NCI-H345 treated with DMSO at 0.1 percent for 48 hours (cell line): Measurements from ENCODE around the gene PDE4B.
"Not testable (repeated sequence)": the region's sequence is repeated elsewhere in the genome, so short reads cannot be mapped to it uniquely, and the experiment has no call there.

Source experiments
- DNase-seq: peaks from one replicate; lab custom pipeline; 2025; ENCODE audit not compliant: unreplicated experiment; lab: John Stamatoyannopoulos, UW

Gene PDE4B

GRCh38 chr1:66300280-66300971 lies 507.7 kb downstream of the PDE4B start:
- no peak for DNase-seq

DNA sequence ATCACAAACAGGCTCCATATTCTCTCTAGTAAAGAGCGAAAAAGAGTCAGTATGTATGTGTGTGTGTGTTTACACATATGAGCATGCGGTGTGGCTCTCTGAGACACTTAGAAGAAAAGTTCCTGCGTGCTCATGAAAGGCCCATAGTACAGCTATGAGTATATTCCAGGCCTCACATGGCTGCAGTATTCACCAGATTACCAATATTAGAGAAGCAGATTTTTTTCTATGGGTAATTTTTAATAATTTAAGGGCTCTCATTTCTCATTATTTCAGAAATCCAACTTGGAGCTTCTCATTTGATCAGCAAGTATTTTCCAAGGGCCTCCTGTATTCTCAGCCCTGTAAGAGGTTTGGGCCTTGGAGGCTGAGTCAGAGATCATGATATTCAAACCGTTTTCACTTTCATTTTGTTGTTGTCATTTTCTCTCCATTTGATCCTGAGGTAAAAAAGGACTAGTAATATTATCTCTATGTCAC lies 508.3 kb downstream of the PDE4B start:
- DNase-seq, result no peak

GRCh38 chr1:66302184-66302742 lies 509.6 kb downstream of the PDE4B start:
- no peak for DNase-seq

GRCh38 chr1:66302815-66303214 lies 510.1 kb downstream of the PDE4B start:
- no peak for DNase-seq

DNA sequence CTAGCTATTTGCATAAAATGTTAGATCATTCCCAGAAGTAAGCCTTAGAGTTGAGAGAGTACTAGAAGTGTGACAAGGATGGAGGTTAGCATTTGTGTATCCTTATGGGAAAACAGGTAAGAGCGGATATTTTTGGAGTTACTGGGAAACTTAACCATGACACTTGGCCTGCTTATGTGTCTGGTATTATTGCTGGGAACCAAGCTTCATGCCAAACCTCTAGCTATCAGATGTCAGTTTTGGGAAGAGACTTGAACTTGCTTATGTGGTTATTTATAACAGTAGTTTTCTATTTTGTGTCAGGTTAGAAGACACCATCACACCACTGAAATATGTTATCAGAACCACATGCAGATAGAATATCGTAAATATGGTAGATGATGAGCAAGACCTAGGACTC lies 511.0 kb downstream of the PDE4B start:
- no peak for DNase-seq

- no peak for DNase-seq
Measured at GRCh38 chr1:66304128-66304527, 511.4 kb downstream of the PDE4B start.

DNA sequence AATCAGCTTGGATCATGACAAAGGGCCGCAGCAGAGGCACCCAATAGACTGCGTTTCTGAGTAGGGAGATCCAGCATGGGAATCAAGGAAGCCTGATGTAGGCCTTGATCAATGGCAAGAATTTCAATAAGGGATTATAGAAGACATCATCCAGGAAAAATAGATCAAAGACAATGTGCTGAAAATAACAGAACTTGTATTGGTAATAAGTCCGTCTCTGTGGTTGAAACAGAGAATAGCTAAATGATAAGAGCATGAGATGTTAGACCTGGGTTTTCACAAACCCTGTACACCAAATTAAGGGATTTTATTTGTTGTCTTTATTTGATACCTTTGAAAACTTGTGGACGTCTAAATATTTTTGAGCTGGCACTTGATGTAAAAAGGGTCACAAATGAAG lies 513.2 kb downstream of the PDE4B start:
- DNase-seq, result no peak

DNA sequence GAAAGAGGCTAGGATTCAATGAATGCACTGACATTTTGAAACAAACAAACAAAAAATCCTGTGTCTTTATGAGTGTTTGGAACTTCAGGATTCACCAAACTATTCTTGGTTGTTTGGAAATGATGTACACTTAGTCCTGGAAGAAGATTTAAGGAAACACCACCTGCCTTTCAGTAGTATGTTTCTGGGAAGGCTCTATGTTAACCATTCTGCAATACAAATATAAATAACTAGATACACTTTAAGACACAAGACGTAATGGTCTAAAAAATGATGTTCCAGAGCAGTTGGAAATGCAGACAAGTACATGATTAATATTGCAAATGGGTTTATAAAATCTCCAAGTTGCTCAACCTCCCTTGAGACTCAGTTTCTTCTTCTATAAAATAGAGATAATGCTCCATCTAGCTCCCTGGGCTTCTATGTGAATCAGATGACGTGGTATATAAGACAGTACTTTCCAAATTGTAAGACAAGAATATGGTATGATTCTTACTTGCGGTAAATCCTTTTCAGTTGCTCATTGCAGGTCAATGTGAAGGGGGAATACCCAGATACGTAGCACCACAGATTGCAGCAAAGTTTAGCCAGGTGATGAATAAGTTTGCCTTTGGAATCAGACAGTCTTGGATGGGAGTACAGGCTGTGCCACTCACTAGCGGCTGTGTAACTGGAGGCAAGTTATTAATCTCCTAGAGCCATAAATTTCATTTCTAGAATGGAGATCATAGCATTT lies 516.5 kb downstream of the PDE4B start:
- no peak for DNase-seq

GRCh38 chr1:66311092-66311491 lies 518.4 kb downstream of the PDE4B start:
- no peak for DNase-seq

- DNase-seq, result no peak
Measured at GRCh38 chr1:66311628-66312027, 518.9 kb downstream of the PDE4B start.

- DNase-seq, result no peak
Measured at GRCh38 chr1:66312271-66312990, 519.7 kb downstream of the PDE4B start.

GRCh38 chr1:66313429-66313828 lies 520.7 kb downstream of the PDE4B start:
- no peak for DNase-seq

- no peak for DNase-seq
Measured at GRCh38 chr1:66315671-66316070, 523.0 kb downstream of the PDE4B start.

DNA sequence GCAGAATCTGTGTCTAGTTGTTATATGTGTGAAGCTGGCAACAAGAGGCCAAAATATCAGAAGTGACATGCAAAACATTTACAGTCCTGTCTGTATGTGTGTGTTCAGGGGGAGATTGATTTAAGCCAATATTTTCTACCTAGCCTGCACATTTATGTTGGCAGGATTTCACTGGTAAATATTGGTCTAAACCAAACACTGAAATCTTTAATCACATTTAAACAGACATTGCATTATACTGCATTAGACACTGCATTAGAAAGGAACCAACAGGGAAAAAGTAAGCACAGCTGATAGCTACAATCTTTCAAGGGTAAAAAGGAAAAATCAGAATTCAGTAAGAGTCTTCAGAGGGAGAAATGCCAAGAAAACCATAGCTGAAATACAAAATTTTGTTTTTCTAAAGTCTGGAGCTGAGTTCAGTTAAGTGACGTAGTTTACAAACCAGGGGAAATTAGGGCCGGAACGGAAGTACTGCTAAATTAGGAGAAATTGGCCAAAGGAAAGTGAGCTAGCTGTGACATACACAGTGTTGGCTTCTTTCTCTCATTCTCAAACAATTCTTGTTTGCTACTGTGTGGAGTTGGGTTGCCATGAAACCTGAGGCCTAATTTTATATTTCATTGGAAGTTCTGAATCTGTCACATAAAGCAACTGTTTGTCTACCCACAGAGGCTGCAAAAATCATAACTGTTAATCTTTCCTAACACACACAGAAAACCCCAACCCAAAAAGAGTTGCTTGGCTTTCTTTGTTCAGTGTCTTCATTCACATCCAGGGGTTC lies 524.0 kb downstream of the PDE4B start:
- no peak for DNase-seq

DNA sequence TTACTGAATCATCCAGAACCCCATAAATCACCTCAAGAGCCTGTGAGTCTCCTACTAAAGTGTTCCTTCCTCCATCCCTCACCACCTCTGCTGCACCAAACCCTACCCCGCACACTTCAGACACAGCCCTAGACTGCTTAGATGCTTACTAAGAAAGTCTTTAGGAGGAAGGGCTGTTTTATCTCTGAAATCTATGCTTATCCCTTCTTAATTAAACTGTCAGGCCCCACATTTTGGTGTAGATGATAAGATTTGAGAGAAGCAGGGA lies 524.5 kb downstream of the PDE4B start:
- DNase-seq, result no peak

DNA sequence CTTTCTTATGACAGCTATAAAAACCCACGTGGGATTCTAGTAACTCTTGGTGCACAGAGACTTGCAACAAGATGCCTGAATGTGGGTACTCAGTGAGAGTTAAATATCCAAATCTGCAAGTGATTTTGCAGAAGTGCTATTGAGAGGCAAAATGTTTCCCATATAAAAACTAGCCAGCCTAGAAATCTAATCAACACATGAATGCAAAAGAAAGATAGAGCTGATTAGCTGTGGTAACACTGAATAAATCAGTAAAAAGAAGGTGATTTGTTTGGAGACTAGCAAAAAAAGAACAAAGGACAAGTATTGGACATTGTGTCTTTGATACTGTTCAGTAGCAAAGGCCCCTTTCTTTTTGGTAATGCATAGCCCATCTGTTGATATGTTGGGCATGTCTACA lies 527.5 kb downstream of the PDE4B start:
- DNase-seq, result no peak

DNA sequence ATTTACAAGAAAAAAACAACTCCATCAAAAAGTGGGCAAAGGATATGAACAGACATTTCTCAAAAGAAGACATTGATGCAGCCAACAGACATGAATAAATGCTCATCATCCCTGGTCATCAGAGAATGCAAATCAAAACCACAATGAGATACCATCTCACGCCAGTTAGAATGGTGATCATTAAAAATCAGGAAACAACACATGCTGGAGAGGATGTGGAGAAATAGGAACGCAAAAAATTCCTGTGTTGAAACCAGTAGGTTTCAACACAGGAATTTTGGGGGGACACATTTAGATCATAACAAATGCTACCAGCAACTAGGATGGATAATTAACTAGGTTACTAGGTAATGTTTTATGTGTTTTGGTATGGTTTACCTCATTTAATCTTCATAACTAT lies 529.8 kb downstream of the PDE4B start:
- not testable (repeated sequence) for DNase-seq

GRCh38 chr1:66323958-66324625 lies 531.4 kb downstream of the PDE4B start:
- no peak for DNase-seq

- no peak for DNase-seq
Measured at GRCh38 chr1:66325594-66326380, 533.1 kb downstream of the PDE4B start.

- DNase-seq, result no peak
Measured at GRCh38 chr1:66326867-66327266, 534.2 kb downstream of the PDE4B start.
